ENCODE measurements around the gene TMEM238.

The TMEM238 gene

DNA sequence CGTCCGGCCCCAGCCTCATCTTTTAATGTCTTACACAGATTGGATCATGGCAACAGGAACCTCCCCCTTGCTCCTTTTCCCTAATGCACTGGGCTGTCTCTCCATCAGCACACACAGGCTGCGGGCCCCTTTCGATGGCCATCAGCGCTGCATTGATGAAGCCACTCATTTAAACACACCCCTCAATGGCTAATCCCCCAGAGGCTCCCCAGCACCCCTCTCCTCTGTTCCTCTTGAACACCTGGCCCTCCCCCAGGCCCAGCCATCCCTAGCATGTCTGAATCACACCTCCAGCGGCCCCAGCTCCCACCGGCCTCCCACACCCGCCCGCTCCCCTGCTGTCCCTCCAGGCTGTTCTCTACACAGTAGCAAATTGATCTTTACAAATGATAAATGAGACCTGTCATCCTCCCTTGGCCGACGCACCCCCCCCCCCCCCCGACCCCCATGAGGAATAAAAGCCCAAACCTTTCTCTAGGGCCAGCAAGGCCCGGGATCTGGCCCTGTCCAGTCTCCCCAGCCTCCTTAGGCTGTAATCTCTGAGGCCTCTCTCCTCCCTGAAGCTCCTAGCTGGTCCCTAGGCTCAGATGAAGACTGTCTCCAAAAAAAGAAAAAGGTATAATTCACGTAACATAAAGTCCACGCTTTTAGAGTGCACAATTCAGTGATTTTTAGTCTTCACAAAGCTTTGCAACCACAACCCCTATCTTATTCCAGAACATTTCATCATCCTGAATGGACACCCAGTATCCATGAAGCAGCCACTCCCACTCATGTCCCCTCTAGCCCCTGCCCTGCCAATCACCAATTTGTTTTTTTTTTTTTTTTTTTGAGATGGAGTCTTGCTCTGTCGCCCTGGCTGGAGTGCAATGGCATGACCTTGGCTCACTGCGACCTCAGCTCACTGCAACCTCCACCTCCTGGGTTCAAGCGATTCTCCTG, 9.0 kb upstream of the TMEM238 start:
- peaks cover 6% of the 10 kb centered on the region for H3K4me1 ChIP-seq (ENCODE audit: insufficient read depth, low read length)
- no peak overlapping the region for H3K4me3 ChIP-seq (ENCODE audit: low read length)
- no peaks in the 10 kb centered on the region for H3K27me3 ChIP-seq (ENCODE audit: insufficient read depth, low read length)
- H2AFZ ChIP-seq (ENCODE audit: low read depth, low read length): no peak overlapping the region
- H3K9me3 ChIP-seq (ENCODE audit: low read length): no peaks in the 10 kb centered on the region
- peaks cover 31% of the 10 kb centered on the region for H3K36me3 ChIP-seq (ENCODE audit: insufficient read depth, low read length)

GRCh38 chr19:55391702-55392615, 7.9 kb upstream of the TMEM238 start:
- Histone ChIP-seq H3K27me3 (ENCODE audit: insufficient read depth, low read length) (no peaks in the 10 kb centered on the region), H3K4me1 (ENCODE audit: insufficient read depth, low read length) (peaks cover 17% of the 10 kb centered on the region), H3K36me3 (ENCODE audit: insufficient read depth, low read length) (peaks cover 42% of the 10 kb centered on the region), H3K9me3 (ENCODE audit: low read length) (no peaks in the 10 kb centered on the region), H2AFZ (ENCODE audit: low read depth, low read length) (no peak overlapping the region), H3K4me3 (ENCODE audit: low read length) (no peak overlapping the region)

GRCh38 chr19:55391191-55391670, 7.1 kb upstream of the TMEM238 start:
- Histone ChIP-seq H2AFZ (ENCODE audit: low read depth, low read length) (no peak overlapping the region), H3K4me1 (ENCODE audit: insufficient read depth, low read length) (peaks cover 23% of the 10 kb centered on the region), H3K4me3 (ENCODE audit: low read length) (no peak overlapping the region), H3K36me3 (ENCODE audit: insufficient read depth, low read length) (peaks cover 46% of the 10 kb centered on the region), H3K27me3 (ENCODE audit: insufficient read depth, low read length) (no peaks in the 10 kb centered on the region), H3K9me3 (ENCODE audit: low read length) (no peaks in the 10 kb centered on the region)

DNA sequence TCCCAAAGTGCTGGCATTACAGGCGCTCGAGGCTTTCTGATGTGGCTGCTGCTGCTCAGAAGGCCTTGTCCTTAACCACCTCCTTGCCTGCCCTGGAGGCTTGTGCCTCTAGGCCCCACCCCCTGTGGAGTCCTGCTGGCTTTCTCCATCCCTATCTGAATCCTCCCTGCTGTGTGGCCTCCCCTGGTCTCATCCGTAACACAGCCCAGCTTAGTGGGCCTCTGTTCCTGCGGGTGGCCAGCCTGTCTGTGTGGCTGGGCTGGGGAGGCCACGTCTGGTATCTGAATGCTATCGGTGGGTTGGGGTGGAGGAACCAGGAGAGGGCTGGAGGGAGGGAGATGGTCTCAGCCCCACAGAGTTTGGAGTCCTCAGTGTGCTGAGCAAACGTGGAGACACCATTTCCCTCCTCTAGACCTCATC, 6.4 kb upstream of the TMEM238 start:
- Histone ChIP-seq H3K27me3 (ENCODE audit: insufficient read depth, low read length) (no peaks in the 10 kb centered on the region), H3K9me3 (ENCODE audit: low read length) (no peaks in the 10 kb centered on the region), H3K36me3 (ENCODE audit: insufficient read depth, low read length) (peaks cover 46% of the 10 kb centered on the region), H2AFZ (ENCODE audit: low read depth, low read length) (no peak overlapping the region), H3K4me1 (ENCODE audit: insufficient read depth, low read length) (peaks cover 23% of the 10 kb centered on the region), H3K4me3 (ENCODE audit: low read length) (no peak overlapping the region)

DNA sequence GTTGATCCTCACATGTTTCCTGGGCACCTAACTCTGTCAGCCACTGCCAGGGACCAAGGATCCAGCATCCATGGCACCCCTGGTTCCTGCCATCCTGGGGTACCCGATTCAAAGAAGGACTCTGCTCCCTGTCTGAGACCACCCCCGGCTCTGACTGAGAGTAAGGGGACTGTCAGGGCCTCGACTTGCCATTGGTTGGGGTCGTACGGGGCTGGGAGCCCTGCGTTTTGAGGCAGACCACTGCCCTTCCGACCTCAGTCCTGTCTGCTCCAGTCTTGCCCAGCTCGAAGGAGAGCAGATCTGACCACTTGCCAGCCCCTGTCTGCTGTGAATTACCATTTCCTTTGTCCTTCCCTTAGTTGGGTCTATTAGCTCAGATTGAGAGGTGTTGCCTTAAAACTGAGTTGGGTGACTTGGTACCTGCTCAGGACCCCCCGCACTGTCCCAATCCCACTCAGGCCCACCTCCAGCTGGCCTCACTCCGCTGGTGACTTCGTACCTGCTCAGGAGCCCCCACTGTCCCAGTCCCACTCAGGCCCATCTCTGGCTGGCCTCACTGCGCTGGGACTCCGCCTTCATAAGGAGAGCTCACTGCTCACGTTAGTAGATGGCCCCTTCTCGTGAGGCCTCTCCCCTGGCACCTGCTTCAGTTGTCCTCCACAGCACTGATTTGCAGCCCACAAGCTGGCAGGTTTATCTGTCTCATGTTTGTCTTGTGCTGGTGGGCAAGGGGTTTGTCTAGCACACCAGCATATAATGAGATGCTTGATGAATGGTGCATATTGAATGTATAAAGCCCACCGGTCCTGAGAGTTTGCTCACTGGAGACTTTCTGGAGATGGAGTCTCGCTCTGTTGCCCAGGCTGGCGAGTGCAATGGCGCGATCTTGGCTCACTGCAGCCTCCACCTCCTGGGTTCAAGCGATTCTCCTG, 5.6 kb upstream of the TMEM238 start:
- Histone ChIP-seq H3K9me3 (ENCODE audit: low read length) (no peaks in the 10 kb centered on the region), H3K36me3 (ENCODE audit: insufficient read depth, low read length) (peaks cover 46% of the 10 kb centered on the region)

DNA sequence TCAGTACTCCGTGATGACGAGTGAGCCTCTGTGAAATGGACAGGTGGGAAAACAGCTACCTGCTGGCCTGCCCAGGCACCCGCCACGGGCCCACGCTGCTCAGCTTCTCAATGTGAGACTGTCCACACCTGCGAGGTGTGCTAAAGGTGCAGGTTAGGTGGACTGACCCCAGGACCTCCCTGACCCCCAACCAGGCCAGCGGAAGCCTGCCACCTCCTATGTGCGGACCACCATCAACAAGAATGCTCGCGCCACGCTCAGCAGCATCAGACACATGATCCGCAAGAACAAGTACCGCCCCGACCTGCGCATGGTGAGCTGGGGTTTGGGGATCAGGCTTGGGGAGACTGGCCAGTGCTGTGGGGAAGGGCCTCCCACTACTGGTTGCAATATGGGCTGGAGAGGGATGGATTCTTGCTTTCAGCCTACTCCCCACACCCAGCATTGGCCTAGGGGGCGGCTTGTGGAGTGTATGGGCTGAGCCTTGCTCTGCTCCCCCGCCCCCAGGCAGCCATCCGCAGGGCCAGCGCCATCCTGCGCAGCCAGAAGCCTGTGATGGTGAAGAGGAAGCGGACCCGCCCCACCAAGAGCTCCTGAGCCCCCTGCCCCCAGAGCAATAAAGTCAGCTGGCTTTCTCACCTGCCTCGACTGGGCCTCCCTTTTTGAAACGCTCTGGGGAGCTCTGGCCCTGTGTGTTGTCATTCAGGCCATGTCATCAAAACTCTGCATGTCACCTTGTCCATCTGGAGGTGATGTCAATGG, 3.8 kb upstream of the TMEM238 start:
- Histone ChIP-seq H3K4me1 (ENCODE audit: insufficient read depth, low read length) (peaks cover 29% of the 10 kb centered on the region), H2AFZ (ENCODE audit: low read depth, low read length) (no peak overlapping the region), H3K4me3 (ENCODE audit: low read length) (peak overlapping the region; percentile 76), H3K9me3 (ENCODE audit: low read length) (no peaks in the 10 kb centered on the region), H3K36me3 (ENCODE audit: insufficient read depth, low read length) (peaks cover 46% of the 10 kb centered on the region), H3K27me3 (ENCODE audit: insufficient read depth, low read length) (no peaks in the 10 kb centered on the region)

More for the DNA sequence above, 5.6 kb upstream of the TMEM238 start:
- Histone ChIP-seq H2AFZ (ENCODE audit: low read depth, low read length) (no peak overlapping the region), H3K4me1 (ENCODE audit: insufficient read depth, low read length) (peaks cover 28% of the 10 kb centered on the region), H3K4me3 (ENCODE audit: low read length) (no peak overlapping the region), H3K27me3 (ENCODE audit: insufficient read depth, low read length) (no peaks in the 10 kb centered on the region)

DNA sequence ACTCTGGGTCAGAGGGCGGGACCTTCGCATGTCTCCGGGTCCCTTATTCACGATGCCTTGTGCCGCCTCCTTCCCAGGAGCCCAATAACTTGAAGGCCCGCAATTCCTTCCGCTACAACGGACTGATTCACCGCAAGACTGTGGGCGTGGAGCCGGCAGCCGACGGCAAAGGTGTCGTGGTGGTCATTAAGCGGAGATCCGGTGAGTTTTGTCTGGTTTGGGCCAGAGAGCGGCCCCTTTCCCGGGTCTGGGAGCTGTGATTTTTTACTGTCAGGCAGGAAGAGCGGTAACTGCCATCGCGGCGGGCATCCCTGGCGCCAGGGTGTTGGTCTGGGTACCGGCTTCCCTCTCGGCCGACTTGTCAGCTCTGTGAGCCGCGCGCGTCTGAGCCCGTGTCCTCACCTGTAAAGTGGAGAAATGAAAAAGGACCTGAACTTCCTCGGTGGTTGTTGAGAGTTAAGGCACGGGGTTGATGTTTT, 2.4 kb upstream of the TMEM238 start:
- Histone ChIP-seq H3K4me1 (ENCODE audit: insufficient read depth, low read length) (peaks cover 29% of the 10 kb centered on the region), H3K27me3 (ENCODE audit: insufficient read depth, low read length) (no peaks in the 10 kb centered on the region), H2AFZ (ENCODE audit: low read depth, low read length) (no peak overlapping the region), H3K4me3 (ENCODE audit: low read length) (peak overlapping the region; percentile 76), H3K9me3 (ENCODE audit: low read length) (no peaks in the 10 kb centered on the region), H3K36me3 (ENCODE audit: insufficient read depth, low read length) (peaks cover 45% of the 10 kb centered on the region)

DNA sequence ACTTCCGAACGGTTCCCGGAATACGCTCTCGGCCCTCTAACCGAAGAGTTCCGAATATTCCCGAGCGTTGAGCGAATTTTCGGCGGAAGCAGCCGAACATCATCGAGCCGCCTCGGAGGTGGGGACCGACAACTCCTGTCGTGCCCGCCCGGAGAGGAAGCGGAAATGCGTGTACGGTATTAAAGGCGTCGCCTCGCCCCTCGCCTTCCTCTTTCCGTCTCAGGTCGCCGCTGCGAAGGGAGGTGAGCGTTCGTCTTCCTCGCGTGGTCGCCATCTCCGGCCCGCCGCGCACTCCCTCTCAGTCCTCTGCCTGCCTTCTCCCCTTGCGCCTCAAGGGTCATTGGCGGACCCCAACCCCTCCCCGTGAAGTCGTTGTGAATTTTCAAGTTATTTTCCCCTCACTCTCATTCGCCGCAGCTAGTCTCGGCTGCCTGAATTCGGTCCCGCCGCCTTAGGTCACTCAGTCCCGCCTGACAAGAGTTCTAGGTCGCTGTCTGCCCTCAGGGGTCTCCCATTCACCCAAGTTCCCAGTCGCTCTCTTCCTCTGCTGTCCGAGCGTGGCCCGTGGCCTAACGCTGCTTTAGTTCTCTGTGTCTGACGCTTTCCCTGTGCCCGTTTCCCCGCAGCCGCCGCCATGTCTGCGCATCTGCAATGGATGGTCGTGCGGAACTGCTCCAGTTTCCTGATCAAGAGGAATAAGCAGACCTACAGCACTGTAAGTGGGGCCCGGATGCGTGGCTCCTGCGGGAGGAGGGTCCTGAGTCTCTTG, 1.8 kb upstream of the TMEM238 start, which contains the start of gene RPL28:
RPL28 (plus strand) TSS at position 209 of the 769 bp plus-strand sequence; CDS start at position 635, 426 bp downstream.
- H3K36me3 ChIP-seq (ENCODE audit: insufficient read depth, low read length): peaks cover 39% of the 10 kb centered on the region
- H3K4me1 ChIP-seq (ENCODE audit: insufficient read depth, low read length): peaks cover 29% of the 10 kb centered on the region
- H2AFZ ChIP-seq (ENCODE audit: low read depth, low read length): peak within 1 kb of the TSS; percentile 16
- H3K4me3 ChIP-seq (ENCODE audit: low read length): peak within 1 kb of the TSS; percentile 76
- no peaks in the 10 kb centered on the region for H3K9me3 ChIP-seq (ENCODE audit: low read length)
- no peaks in the 10 kb centered on the region for H3K27me3 ChIP-seq (ENCODE audit: insufficient read depth, low read length)

DNA sequence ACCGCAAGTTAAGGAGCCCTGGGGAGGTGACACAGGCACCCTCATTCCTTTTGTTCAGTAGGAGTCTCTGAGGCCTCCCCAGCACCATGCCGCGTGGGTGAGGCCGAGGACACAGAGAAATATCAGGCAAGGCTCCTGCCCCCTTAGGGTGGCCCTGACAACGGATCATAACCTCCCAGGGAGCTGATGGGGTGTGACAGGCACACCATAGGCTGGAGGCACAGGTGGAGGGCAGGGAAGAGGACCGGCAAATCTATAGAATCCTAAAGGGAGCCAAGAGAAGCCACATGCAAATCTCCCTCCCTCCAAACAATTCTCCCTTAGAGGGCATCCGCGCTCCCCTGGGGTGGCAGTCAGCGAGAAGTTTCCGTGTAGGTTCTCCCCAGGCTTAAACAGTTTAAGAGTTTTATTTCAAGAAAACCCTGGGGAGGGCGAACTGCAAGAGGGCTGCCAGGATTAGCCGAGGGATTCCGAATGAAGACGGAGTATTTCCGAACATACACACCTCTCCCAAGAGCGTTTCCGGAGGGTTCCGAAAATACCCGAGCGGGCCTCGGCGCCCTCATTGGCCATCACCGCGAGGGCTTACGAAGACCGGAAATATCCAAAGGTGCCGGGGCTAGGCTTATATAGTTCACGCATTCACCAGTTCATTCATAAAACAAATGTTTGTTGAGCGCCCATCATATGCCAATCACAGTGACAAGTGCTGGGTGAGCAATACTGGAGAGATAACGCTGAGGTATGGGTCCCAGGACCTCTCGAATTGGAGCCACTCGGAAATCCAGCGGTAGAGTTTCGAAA, 1.0 kb upstream of the TMEM238 start:
- Histone ChIP-seq H3K4me3 (ENCODE audit: low read length) (peak overlapping the region; percentile 76), H3K27me3 (ENCODE audit: insufficient read depth, low read length) (no peaks in the 10 kb centered on the region), H3K4me1 (ENCODE audit: insufficient read depth, low read length) (peaks cover 29% of the 10 kb centered on the region), H2AFZ (ENCODE audit: low read depth, low read length) (peak overlapping the region; percentile 16), H3K9me3 (ENCODE audit: low read length) (no peaks in the 10 kb centered on the region), H3K36me3 (ENCODE audit: insufficient read depth, low read length) (peaks cover 36% of the 10 kb centered on the region)

DNA sequence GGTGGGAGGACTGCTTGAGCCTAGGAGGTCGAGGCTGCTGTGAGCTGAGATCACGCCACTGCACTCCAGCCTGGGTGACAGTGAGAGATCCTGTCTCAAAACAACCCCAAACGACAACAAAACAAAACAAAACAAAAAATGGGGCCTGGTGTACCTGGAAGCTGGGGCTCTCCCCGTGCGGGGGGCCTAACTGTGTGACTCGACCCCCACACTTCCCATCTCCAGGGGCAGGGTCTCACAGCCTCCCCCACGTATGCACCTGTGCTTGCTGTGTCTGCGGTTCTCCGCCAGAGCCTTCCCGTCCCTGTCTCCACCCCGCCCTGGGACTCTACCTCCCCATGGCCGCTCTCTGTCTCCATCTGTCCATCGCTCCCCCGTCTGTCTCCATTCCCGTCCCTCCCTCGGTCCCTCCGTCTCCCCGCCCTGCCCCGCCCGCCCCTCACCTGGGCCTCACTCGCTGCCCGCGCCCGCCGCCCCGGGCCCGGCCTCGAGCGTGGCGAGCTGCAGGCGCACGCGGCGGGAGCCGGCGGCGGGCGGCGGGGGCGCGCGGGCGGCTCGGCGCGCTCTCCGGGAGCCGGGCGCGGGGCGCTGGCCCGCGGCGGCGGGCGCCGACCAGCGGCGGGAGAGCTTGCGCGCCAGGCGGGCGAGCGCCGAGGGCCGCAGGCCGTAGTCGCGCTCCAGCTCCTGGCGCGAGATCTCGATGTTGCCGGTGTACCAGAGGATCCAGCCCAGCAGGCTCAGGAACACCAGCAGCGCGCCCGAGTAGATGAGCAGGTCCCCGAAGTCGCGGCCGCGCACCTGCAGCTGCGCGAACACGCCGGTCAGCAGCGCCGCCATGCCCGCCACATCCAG, 587 bp downstream of the TMEM238 start:
- Histone ChIP-seq H3K4me1 (ENCODE audit: insufficient read depth, low read length) (peaks cover 28% of the 10 kb centered on the region), H3K36me3 (ENCODE audit: insufficient read depth, low read length) (peaks cover 20% of the 10 kb centered on the region), H3K4me3 (ENCODE audit: low read length) (no peak overlapping the region), H3K9me3 (ENCODE audit: low read length) (no peaks in the 10 kb centered on the region), H2AFZ (ENCODE audit: low read depth, low read length) (no peak overlapping the region), H3K27me3 (ENCODE audit: insufficient read depth, low read length) (no peaks in the 10 kb centered on the region)
